Activated effector memory CD4-positive, alpha-beta T cell treated with anti-CD3 and anti-CD28 coated beads, Interleukin-2, amount 50 U/mL, for 16 hours (primary cell): ENCODE data around the gene OCA2.
"Not testable (repeated sequence)": the region's sequence is repeated elsewhere in the genome, so short reads cannot be mapped to it uniquely, and the experiment has no call there.

Experiments
- DNase-seq: peaks from one replicate; pipeline ENCODE4 v3.0.0-alpha.2; 2020

The OCA2 gene

DNA sequence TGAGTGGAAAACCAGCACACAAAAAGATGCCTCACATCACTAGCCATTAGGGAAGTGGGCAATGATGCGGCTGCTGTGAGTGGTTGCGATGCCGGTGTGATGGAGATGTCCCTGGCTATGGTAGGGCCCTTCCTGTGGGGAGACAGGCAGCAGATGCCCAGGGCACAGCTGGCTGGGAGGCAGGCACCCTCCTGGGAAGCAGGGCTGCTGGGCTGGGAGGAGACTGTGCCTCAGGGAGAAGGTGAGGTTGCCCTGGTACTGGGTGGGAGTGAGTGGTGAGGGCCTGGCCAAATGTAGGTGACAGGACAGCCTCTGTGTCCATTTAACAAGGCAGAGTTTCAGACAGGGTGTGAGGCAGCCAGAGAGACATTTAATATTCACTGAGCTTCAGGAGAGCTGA, 335.6 kb downstream of the OCA2 start:
- no peak for DNase-seq

DNA sequence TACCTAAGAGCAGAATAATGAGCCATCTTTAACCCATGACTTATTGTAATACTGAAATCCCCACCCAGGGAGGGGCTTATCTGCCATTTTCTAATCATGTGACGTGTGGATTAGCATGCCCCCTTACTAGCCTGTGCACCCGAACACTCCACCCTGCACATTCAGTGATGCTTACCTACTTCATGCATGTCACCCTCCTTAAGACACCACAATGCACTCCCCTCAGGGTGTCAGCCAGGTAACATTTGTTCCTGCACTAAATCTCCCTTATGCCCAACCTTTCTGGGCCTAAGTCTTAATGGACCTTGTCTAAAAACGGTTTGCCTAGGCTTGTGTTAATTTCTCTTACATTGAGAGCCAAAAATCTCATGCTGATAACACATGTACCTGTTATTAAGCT, 336.6 kb downstream of the OCA2 start:
- DNase-seq, result no peak

DNA sequence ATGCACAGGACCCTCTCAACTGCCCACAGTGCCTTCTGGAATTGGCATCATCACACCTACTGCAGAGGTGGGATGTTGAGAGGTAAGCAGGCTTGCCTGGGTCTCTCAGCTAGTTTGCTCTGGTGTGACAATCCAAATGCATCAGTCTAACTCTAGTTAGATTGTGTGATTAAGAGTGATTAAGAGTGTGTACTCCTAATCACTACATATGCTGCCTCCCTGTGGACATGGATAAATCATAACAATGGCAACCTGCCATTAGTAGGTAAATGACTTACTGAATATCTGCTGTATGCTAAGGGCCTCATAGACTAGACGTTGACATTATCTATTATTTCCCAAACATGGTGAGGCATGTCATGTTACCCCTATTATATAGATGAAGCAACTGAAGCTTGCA, 342.1 kb downstream of the OCA2 start:
- DNase-seq, result no peak

DNA sequence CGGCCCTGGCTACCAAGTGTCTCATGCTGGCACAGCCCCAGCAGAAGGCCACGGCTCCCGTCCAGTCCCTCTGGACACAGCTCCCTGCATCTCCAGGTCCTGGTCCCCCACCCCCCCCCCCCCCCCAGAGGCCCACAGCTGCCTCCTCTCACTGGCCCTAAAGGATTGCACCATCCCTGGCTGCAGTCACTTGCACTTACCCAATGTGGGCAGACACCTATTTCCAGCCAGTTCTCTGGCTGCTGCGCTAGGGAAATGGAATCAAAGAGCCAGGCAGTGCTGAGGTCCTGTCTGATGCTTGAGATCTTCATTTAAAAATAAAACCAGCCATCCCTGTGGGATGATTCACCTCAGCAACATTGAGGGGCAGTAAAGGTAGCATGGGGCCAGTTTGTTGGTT, 346.4 kb downstream of the OCA2 start:
- no peak for DNase-seq

DNA sequence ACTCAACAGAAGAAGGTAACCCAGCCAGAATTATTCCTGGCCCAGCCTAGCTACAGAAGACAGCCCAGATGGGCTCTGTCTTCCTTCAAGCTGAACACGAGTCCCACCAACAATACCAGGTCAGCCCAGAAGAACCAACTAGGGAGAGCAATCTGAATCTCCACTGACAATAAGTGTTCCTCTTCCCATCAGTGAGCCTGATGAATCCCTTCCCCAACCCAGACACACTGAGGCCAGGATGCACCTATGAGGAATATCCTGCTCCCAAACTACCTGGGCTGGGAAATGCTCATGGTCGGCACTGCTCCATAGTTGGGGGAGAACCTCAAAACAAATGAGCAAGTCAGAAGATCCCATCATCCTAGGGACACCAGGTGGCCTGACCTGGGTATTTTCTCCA, 351.1 kb downstream of the OCA2 start:
- no peak for DNase-seq

DNA sequence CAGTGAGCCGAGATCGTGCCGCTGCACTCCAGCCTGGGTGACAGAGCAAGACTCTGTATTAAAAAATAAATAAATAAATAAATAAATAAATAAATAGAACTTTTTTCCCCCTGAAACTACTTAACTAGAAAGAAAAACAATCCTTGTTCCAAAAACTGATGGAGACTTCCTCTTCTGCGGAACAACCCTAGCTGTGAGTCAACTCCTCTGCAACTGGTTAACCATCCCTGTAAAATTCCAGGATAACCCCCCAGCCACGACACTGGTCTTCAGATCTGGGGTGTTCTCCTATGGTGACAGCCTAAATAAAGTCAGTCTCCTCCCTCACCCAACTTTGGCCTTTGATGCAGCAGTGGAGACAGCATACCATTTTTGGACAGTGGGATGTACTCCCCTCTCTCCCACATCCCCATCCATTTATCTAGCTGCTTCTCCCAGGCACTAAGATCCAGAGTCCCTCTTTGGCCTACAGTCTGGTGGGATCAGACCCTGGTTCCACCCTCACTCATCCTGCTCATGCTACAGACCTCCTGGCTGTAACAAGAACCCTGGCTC, 352.6 kb downstream of the OCA2 start:
- DNase-seq, result no peak

DNA sequence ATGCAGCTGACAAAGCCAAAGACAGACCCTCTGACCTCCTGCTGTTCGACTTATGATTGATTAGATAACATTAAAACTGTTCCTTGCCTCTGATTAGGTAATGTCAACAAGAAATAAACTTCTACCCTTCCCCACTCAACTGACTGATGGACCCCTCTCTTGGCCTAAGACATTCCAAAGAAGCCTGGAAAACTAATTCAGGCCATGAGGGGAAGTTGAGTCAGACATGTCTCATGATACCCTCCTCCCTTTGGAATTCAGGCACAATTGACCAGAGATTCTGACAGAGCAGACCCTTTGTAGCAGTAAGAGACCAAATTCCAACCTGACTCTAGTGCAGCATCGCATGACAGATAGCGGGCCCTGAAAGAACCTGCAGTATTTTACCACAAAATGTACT, 354.5 kb downstream of the OCA2 start:
- DNase-seq, result no peak

DNA sequence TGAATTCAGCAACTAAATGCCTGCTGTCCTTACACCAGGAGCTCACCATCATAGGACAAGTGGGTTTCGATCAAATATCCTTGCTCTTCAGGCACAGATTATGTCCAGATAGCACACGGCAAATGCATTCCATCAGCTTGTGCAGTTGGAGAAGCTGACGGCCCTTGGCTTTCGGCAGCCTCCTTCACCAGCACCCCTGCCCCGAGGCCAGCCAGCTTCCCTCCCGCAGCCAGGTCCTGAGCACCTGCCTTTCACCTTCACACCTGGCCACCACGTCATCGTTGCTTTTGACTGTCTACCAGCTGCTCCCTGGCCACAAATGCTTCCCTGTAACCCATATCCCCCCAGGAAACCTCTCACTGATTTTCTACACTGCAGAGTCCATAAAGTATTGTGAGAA, 355.5 kb downstream of the OCA2 start:
- DNase-seq, result no peak

DNA sequence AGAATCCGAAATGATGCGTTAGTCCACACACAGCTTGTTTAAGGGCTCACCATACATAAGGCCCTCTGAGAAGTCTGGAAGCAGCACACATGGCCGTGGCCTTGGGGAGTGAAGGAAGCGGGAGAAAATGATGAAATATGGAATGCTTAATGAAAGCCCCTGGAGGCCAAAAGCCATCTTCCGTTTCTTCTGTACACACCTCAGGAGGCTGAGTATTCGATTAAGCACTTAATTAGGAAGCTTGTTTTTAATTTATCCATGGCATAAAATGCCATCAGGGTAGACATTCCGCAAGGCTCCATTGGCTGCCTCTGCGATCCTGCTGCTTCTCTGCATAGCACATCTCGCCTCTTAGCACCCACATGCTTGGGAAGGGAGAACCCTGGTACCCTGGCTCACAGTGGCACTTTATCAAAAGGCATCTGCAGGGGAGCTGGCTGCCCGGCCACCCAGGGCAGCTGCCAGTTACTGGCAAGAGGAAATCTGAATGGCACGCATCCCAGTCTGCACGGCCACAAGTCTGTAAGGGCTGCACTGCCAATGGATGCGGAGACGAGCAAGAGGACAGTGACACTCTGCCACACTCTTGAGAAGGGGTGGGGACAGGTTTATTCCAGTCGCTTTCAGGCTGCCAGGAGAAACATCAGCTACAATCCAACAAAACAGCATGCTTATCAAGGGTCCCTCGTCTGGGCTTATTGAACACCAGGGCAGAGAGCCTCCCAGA, 356.2 kb downstream of the OCA2 start:
- no peak for DNase-seq

DNA sequence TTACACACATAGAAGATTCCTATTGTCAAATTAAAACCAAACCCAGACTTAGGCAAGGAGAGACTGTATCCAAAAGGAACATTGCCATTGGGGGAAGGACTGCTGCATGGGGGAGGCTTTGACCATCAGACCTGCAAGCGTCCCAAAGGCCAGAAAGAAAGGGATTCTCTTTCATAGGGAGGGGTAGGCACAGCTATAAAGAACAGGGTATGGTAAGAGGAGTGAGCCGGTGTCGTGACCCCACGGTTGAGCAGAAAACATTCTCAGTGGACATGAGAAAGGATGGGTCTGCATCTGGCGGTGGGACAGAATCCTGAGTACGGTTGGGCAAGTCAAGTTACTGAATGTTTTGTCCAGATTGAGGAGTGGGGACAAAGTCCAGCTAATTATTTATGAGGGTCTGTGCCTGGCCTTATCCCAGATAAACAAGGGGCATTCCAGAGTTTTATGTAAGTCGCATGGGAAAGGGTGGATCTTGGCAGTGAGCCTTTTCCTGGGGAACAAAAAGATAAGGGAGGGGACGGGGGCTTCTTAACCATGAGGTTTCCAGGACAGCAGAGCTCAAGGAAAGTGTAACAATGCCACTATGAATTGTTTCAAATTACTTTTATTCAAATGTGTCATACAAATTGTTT, 357.8 kb downstream of the OCA2 start:
- DNase-seq, result no peak

DNA sequence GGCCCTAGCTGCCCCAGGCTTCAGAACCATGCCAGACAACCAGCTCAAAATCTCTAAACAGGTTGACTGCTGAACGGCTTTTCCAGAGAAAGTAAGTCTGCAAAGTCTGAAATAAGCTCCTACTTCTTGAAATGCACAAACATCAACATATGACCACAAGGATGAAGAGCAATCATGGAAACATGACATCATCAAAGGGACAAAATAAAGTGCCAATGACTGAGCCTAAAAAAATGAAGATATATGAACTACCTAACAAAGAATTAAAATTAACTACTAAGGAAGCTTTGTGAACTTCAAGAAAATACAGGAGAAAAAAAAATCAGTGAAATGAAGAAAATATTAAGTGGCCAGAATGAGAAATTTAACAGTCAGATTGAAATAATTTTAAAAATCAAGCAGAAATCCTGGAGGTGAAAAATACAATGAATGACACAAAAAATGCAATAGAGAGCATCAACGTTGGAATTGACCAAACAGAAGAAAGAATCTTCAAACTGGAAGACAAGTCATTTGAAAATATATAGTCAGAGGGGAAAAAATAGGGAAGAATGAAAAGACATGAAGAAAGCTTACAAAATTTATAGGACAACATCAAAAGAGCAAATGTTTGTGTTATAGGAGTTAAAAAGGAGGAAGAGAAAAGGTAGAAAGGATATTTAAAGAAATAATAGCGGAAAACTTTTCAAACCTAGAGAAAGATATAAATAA, 364.2 kb downstream of the OCA2 start:
- DNase-seq, result no peak

DNA sequence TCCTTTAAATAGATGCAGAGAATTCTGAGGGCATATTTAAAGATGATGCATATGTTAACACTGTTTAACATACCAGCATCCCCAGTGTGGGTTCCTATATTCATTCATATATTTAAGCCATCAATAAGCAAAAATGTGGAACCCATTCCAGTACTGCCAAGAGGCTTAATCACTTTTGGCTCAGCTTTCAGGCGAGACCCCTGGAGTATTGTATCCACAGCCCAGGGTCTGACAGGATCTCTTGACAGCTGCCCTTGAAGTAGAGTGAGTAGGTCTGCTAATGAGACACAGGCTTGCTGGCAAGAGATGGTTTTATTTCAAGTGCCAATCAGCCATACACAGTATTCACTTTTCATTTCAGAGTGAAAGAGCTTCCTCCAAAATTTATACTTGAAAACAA, 367.3 kb downstream of the OCA2 start:
- no peak for DNase-seq

DNA sequence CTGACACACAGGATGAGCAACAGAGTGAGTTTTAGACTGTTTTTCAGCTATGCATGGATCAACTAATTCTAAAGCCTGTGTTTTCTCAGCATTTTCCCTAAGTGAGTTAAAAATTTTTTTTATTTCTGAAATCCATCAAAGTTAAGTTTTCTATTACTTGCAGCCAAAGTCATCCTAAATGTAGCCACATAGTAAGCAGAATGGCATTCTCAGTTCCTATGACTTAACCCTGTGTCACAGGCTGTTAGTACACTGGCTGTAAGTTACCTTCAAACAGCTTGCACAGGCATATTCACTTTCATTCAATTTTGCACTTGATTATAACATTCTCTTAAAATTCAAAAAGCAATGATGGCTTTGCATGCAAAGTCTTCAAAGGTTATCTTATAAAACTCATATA, 368.2 kb downstream of the OCA2 start:
- DNase-seq, result no peak

DNA sequence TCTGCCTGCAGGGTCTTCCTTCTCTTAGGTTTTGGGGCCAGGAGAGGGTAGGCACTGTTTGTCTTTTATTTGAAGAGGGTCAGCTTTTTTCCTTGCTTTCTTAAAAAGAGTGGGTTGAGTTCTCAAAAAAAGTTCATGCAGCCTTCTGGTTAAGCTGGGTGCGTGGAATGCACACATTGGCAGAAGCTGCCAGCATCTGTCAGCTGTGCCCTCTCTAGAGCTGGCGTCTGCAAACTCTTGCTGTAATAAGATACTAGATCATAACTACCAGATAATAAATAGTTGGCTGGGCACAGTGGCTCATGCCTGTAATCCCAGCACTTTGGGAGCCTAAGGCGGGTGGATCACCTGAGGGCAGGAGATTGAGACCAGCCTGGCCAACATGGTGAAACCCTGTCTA, 373.4 kb downstream of the OCA2 start:
- no peak for DNase-seq

DNA sequence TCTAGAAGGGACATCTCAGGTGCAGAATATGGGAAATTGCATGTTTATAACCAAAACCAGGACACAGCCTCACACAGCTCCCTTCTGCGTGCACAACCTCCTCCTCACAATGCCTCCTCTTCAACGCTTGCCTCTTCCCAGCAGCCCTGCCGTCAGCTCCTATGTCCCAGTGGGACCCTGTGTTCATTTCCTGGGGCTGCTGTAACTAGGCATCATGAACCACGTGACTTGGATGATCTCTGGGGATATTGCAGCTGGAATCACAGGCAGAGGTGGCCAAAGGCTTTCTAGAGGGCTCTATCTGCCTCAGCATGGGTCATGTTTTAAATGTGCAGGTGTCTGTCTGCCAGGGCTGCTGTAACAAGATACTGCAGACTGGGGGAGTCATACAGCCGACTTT, 375.3 kb downstream of the OCA2 start:
- no peak for DNase-seq

DNA sequence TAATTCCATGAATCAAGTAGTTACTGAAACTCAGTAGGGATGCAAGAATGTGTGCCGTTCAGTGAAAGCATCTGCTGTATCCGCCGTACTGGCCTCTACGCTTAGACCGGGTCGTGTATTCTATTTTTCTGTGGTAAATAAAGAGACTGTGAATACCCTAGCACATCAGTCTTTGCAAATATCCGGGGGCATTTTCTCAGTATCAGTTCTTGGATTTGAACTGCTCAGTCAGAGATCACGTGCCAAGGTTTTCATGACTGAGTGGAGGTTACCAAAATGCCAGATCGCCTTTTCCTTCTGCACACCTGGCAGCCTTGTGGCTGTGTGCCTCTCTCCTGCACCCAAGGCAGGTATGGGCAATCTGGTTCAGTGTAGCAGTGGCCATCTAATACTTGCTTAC, 377.0 kb downstream of the OCA2 start:
- DNase-seq, result no peak

DNA sequence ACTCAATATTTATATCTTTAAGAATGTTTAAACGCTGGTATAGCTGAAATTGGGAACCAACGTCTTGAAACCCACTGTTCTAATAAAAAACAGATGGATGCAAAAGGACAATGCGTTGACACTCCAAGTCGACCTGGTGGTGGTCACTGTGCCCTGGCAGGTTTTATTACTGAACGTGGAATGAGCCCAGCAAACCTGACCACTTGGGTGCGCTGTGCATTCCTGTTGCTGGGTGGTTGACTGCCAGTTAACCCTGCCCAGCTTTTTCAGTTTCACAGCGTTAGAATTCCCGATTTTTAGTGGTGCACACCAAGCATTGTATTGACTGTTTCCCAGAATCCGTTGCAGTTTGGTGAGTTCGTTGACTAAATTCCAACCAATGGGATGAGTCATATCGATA, 384.4 kb downstream of the OCA2 start:
- DNase-seq, result no peak

DNA sequence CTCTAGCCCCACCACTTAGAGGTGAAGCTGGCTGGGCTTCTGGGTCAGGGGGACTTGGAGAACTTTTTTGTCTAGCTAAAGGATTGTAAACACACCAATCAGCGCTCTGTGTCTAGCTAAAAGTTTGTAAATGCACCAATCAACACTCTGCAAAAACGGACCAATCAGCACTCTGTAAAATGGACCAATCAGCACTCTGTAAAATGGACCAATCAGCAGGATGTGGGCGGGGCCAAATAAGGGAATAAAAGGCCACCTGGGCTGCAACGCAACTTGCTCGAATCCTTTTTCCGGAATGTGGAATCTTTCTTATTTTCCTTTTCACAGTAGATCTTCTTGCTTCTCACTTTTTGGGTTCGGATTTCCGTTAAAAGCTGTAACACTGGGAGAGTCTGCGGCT, 385.3 kb downstream of the OCA2 start:
- not testable (repeated sequence) for DNase-seq

DNA sequence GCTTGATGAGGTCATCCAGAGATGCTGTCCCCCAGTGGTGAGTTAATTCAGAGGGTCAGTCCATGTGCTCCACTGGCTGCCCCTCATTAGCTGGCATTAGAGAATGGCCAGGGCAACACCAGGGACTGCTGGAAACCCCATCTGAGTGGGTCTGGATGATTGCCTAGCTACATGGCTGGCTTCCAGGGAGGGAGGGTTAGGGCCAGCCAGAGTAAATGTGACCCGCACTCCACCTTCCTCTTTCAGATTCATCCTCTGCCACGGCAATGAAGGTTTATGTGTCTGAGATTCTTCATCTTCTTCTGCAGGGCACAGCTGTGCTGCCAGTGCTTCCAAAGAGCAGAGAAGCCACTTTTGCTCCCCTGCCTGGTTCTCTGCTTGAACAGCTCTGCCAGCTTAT, 391.9 kb downstream of the OCA2 start:
- no peak for DNase-seq

DNA sequence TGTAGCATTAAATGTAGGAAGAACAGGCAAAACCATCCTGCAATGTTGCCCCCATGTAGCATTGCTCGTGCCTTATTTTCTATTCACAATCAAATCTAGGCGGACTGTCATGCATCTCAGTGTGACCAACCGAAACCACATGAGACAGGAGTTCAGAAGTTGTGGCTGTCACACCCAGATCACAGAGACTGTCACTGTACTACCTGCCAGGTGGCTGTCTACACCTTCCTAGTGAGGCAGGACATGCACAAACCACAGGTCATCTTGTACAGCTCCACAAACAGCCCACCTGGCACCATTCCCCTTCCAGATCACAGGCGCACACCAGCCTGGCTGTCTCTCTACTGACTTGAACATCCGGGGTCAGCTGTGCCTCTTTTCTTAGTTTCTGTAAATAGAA, 392.8 kb downstream of the OCA2 start:
- no peak for DNase-seq

DNA sequence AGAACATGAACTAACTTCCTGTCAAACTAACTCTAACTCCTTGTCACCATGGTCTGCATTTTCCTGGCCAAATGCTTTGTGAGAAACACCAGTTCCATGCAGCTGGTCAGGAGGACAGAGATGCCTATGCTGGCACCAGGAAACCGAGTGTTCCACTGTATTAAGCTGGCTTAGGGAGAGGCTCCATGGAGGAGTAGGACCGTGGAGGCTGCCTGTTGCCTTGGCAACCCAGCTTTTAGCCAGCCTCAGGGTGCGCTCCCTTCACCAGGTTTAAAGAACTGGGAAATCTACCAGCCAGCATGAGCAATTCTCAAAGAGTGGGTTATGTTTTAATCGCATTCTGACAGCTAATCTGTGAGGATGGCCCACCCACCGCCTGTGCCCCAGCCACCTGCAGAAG, 394.1 kb downstream of the OCA2 start:
- DNase-seq, result no peak
